SK-N-SH (cell line): ENCODE data around the gene TEAD1. TPM values are rescaled to one million over a fixed set of nuclear protein-coding genes. Genes with fewer than 3 reads are reported as not detected.

Source experiments
- CTCF ChIA-PET: fragments of 300-600, 350-600 bp; formaldehyde crosslinking; extraction: SDS; loops from one replicate; lab custom pipeline; 2021; lab: Yijun Ruan, JAX
- POLR2A ChIA-PET: fragments of 350-600 bp; sonication (Branson Sonifier 250); formaldehyde crosslinking; extraction: SDS; loops from one replicate; lab custom pipeline; 2020; ENCODE audit warnings: antibody characterized with exemption, inconsistent platforms; lab: Yijun Ruan, JAX
- DNase-seq: peaks from one replicate; pipeline ENCODE4 v3.0.0; 2012
- H2AFZ ChIP-seq: fragments of 200-600 bp; sonication (generic); 2 replicates; pipeline ENCODE4 v1.8.1; 2016; ENCODE audit warnings: antibody characterized with exemption, mild to moderate bottlenecking, low read depth
- H3F3A ChIP-seq: fragments of 200-600 bp; sonication (generic); replicated peaks from 2 replicates; pipeline ENCODE3; 2016; ENCODE audit warnings: antibody characterized with exemption, mild to moderate bottlenecking; ENCODE audit not compliant: insufficient read depth
- H3K27ac ChIP-seq, 2 experiments: fragments of 200-500 bp in 1 of 2; fragments of 200-600 bp in 1 of 2; sonication (Bioruptor generic) in 1 of 2; sonication (generic), shearing (Covaris generic) in 1 of 2; 2 replicates each; pipeline versions ENCODE4 v1.5.1 to v1.6.1; 2014 to 2016; ENCODE audit warnings: low read depth in 2 of 2, inconsistent platforms in 1 of 2, low read length in 1 of 2, mild to moderate bottlenecking in 1 of 2, mixed read lengths in 1 of 2
- H3K27me3 ChIP-seq: fragments of 200-600 bp; sonication (generic), shearing (Covaris generic); 2 replicates; pipeline ENCODE4 v1.6.1; 2016; ENCODE audit warnings: mixed run types; ENCODE audit not compliant: insufficient read depth
- H3K36me3 ChIP-seq, 2 experiments: fragments of 200-500 bp in 1 of 2; fragments of 200-600 bp in 1 of 2; sonication (Bioruptor generic) in 1 of 2; sonication (generic) in 1 of 2; replicated peaks in 1 of 2; 2 replicates each; pipeline versions ENCODE3 to v1.5.1; 2014 to 2016; ENCODE audit warnings: low read length in 1 of 2, mild to moderate bottlenecking in 1 of 2; ENCODE audit not compliant: insufficient read depth in 2 of 2, control insufficient read depth in 1 of 2
- H3K4me1 ChIP-seq, 2 experiments: fragments of 200-500 bp in 1 of 2; fragments of 200-600 bp in 1 of 2; sonication (Bioruptor generic) in 1 of 2; sonication (generic), shearing (Covaris generic) in 1 of 2; 2 replicates each; pipeline versions ENCODE4 v1.5.1 to v1.6.1; 2014 to 2016; ENCODE audit warnings: low read depth in 1 of 2, low read length in 1 of 2, mixed run types in 1 of 2; ENCODE audit not compliant: insufficient read depth in 2 of 2, control insufficient read depth in 1 of 2
- H3K4me2 ChIP-seq: fragments of 200-600 bp; sonication (generic), shearing (Covaris generic); 2 replicates; pipeline ENCODE4 v1.6.1; 2017; ENCODE audit warnings: mixed run types
- H3K4me3 ChIP-seq, 2 experiments: fragments of 200-500 bp in 1 of 2; fragments of 200-600 bp in 1 of 2; sonication (Bioruptor generic) in 1 of 2; sonication (generic), shearing (Covaris generic) in 1 of 2; 2 replicates each; pipeline versions ENCODE4 v1.5.1 to v1.8.1; 2014 to 2016; ENCODE audit warnings: low read depth in 2 of 2, inconsistent platforms in 1 of 2, low read length in 1 of 2, mild to moderate bottlenecking in 1 of 2, mixed read lengths in 1 of 2, moderate library complexity in 1 of 2
- H3K79me2 ChIP-seq: fragments of 200-600 bp; sonication (generic); 2 replicates; pipeline ENCODE4 v1.8.1; 2017; ENCODE audit warnings: mild to moderate bottlenecking; ENCODE audit not compliant: insufficient read depth
- H3K9ac ChIP-seq: fragments of 200-600 bp; sonication (generic); 2 replicates; pipeline ENCODE4 v1.6.1; 2017; ENCODE audit warnings: mixed run types
- H3K9me2 ChIP-seq: fragments of 200-600 bp; sonication (generic); 2 replicates; pipeline ENCODE4 v1.6.1; 2017; ENCODE audit warnings: mixed run types
- H3K9me3 ChIP-seq: fragments of 200-600 bp; sonication (generic); 2 replicates; pipeline ENCODE4 v1.6.1; 2017; ENCODE audit warnings: mixed run types, mild to moderate bottlenecking, moderate library complexity
- H4K20me1 ChIP-seq: fragments of 200-600 bp; sonication (generic); 2 replicates; pipeline ENCODE4 v1.6.1; 2017; ENCODE audit warnings: mild to moderate bottlenecking, mixed run types; ENCODE audit not compliant: insufficient read depth
- FOSL2 ChIP-seq: IDR thresholded peaks from 2 replicates; pipeline ENCODE4 v1.4.0; 2012; ENCODE audit warnings: low read depth, mild to moderate bottlenecking, moderate library complexity, borderline replicate concordance
- FOXJ3 ChIP-seq: sonication (generic); formaldehyde crosslinking; IDR thresholded peaks from 2 replicates; pipeline ENCODE4 v1.5.1; 2020; ENCODE audit warnings: mild to moderate bottlenecking, missing genetic modification reagents
- GATA2 ChIP-seq: sonication (generic); formaldehyde crosslinking; IDR thresholded peaks from 2 replicates; pipeline ENCODE4 v1.5.0; 2020; ENCODE audit warnings: mild to moderate bottlenecking, missing genetic modification reagents
- JUND ChIP-seq: IDR thresholded peaks from 2 replicates; pipeline ENCODE4 v1.4.0; 2012
- MXI1 ChIP-seq: IDR thresholded peaks from 2 replicates; pipeline ENCODE4 v1.6.1; 2012; ENCODE audit warnings: mild to moderate bottlenecking, low read depth, low read length, improper control_type of control experiment
- NFIC ChIP-seq: IDR thresholded peaks from 2 replicates; pipeline ENCODE4 v1.4.0; 2012; ENCODE audit warnings: borderline replicate concordance
- NRF1 ChIP-seq: IDR thresholded peaks from 2 replicates; pipeline ENCODE4 v1.6.1; 2012; ENCODE audit warnings: low read depth, mild to moderate bottlenecking, low read length
- POLR2AphosphoS5 ChIP-seq: IDR thresholded peaks from 2 replicates; pipeline ENCODE4 v1.6.1; 2012; ENCODE audit warnings: low read depth, low read length
- RCOR1 ChIP-seq: fragments of 150-350 bp; IDR thresholded peaks from 2 replicates; pipeline ENCODE4 v1.6.1; 2017; ENCODE audit warnings: antibody characterized with exemption, low read length
- RFX5 ChIP-seq: IDR thresholded peaks from 2 replicates; pipeline ENCODE4 v1.6.1; 2012; ENCODE audit warnings: mild to moderate bottlenecking, improper control_type of control experiment, low read length
- TCF12 ChIP-seq: IDR thresholded peaks from 2 replicates; pipeline ENCODE4 v1.4.0; 2012
- WGBS: methylation state at CpG from one replicate; pipeline ENCODE4 v1.1.6; 2017; ENCODE audit warnings: low lambda C conversion rate; 5-methylcytosine and 5-hydroxymethylcytosine counted together
- polyA plus RNA-seq, 3 experiments: library from polyadenylated mRNA; depleted of rRNA; stranded (reverse); fragments of >200 nt; gene quantifications; 2 replicates each; pipeline ENCODE4 v1.2.3, GENCODE V29; 2012
- TF ChIP-seq, protein P1 (sequence below): fragments of 200-600 bp; sonication (generic); IDR thresholded peaks from 2 replicates; pipeline ENCODE4 v1.6.1; 2017; ENCODE audit warnings: antibody characterized with exemption, mild to moderate bottlenecking, moderate library complexity
- TF ChIP-seq, protein P2 (sequence below): IDR thresholded peaks from 2 replicates; pipeline ENCODE4 v1.6.1; 2012; ENCODE audit warnings: mild to moderate bottlenecking, low read depth, low read length, moderate library complexity

TEAD1 gene
- polyA plus RNA-seq, 1 of the 3 experiments (the other 2 are of a cell fraction) = 31.2 TPM

DNA sequence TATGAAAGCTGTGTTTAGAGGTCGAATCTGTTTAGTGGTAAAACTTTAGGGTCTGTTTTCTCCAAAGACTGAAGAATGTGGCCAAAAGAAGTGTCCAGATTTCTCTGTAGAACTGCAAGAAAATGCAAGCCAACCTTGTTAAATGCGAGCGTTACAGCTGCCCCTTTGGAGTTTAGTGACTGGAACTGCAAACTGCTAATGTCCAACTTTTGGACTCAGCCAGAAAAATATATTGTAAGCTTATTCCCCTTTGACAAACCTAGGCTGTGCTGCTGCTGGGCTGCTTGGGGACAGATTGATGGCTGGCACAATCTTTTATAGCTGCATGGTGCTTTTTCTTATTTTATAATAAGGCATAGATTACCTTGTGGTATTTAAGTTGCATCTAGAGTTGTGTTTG, 3.9 kb downstream of the TEAD1 start (continued):
- TF ChIP-seq, protein P1, sequence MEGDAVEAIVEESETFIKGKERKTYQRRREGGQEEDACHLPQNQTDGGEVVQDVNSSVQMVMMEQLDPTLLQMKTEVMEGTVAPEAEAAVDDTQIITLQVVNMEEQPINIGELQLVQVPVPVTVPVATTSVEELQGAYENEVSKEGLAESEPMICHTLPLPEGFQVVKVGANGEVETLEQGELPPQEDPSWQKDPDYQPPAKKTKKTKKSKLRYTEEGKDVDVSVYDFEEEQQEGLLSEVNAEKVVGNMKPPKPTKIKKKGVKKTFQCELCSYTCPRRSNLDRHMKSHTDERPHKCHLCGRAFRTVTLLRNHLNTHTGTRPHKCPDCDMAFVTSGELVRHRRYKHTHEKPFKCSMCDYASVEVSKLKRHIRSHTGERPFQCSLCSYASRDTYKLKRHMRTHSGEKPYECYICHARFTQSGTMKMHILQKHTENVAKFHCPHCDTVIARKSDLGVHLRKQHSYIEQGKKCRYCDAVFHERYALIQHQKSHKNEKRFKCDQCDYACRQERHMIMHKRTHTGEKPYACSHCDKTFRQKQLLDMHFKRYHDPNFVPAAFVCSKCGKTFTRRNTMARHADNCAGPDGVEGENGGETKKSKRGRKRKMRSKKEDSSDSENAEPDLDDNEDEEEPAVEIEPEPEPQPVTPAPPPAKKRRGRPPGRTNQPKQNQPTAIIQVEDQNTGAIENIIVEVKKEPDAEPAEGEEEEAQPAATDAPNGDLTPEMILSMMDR = no peak

DNA sequence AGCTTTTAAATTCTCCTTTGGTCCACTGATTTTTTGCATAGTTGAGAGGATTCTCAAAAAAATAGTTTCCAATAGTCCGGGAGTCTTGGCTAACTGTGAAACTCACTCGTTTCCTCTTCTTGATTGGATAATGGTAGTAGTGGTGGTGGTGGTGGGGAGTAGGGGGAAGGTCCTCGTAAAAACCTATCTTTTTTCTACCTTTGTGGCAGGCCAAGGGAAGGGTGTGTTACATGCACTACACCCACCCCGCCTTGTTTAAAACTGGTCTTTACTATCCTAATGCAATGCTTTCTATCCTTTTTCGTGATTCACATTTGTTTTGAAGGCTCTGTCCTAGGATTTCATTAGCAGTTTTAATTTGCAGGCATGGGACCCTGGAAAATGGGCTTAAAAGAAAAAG, 4.8 kb downstream of the TEAD1 start:
- Histone ChIP-seq H3F3A (peaks cover 9% of the 10 kb centered on the region), H3K27me3 (no peaks in the 10 kb centered on the region), H3K4me3 (peak overlapping the region; percentile 14 to 73; a peak in 3 of 4 replicates), H4K20me1 (peaks cover 5% of the 10 kb centered on the region; the same call in 1 of the 2 replicates), H3K36me3 (peaks cover 8 to 12% of the 10 kb centered on the region in 2 experiments), H2AFZ (no peak overlapping the region), H3K79me2 (peaks cover 90% of the 10 kb centered on the region), H3K27ac (peak overlapping the region; percentile 90 to 95), H3K9me2 (no peaks in the 10 kb centered on the region), H3K9me3 (no peaks in the 10 kb centered on the region), H3K4me1 (peaks cover 43 to 53% of the 10 kb centered on the region in 2 experiments), H3K9ac (peak overlapping the region; percentile 94), H3K4me2 (peak overlapping the region; percentile 86)
- ChIA-PET POLR2A (interaction anchor here (2.6 kb wide), 1 partner anchor 13 kb away, joined by 14 read pairs; no protein-coding TSS in a partner anchor), CTCF (interaction anchor here (1.1 to 4.1 kb wide), 6 partner anchors 13 to 212 kb away, joined by 3 to 21 read pairs (median 4); no protein-coding TSS in a partner anchor)
- no peak for DNase-seq
- WGBS = 67% methylated on average over 5 of the region's 5 CpGs
- TF ChIP-seq RFX5 (no peak), FOXJ3 (no peak), RCOR1 (no peak), TCF12 (no peak), FOSL2 (no peak), MXI1 (no peak), JUND (no peak), POLR2AphosphoS5 (no peak), NFIC (no peak), NRF1 (no peak), GATA2 (CRISPR knock-in tag) (no peak)
- TF ChIP-seq, protein P2, sequence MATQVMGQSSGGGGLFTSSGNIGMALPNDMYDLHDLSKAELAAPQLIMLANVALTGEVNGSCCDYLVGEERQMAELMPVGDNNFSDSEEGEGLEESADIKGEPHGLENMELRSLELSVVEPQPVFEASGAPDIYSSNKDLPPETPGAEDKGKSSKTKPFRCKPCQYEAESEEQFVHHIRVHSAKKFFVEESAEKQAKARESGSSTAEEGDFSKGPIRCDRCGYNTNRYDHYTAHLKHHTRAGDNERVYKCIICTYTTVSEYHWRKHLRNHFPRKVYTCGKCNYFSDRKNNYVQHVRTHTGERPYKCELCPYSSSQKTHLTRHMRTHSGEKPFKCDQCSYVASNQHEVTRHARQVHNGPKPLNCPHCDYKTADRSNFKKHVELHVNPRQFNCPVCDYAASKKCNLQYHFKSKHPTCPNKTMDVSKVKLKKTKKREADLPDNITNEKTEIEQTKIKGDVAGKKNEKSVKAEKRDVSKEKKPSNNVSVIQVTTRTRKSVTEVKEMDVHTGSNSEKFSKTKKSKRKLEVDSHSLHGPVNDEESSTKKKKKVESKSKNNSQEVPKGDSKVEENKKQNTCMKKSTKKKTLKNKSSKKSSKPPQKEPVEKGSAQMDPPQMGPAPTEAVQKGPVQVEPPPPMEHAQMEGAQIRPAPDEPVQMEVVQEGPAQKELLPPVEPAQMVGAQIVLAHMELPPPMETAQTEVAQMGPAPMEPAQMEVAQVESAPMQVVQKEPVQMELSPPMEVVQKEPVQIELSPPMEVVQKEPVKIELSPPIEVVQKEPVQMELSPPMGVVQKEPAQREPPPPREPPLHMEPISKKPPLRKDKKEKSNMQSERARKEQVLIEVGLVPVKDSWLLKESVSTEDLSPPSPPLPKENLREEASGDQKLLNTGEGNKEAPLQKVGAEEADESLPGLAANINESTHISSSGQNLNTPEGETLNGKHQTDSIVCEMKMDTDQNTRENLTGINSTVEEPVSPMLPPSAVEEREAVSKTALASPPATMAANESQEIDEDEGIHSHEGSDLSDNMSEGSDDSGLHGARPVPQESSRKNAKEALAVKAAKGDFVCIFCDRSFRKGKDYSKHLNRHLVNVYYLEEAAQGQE = no peak
- TF ChIP-seq, all 33 proteins: peak for 0
